OCI-LY3 (cell line): ENCODE measurements around the gene MS4A4A.
A peak's percentile ranks its signal among the peaks of the same experiment; 100 is the strongest.

Experiments
- H2AFZ ChIP-seq: fragments of 200-600, 300-600 bp; shearing (Covaris generic); 2 replicates; pipeline ENCODE4 v1.6.0; 2014; ENCODE audit warnings: antibody characterized with exemption, low read depth, low read length
- H3K27ac ChIP-seq: fragments of 200-600, 300-600 bp; sonication (generic); 2 replicates; pipeline ENCODE4 v1.5.1; 2014; ENCODE audit warnings: mild to moderate bottlenecking, low read length, moderate library complexity, mixed read lengths
- H3K27me3 ChIP-seq: fragments of 200-600, 300-600 bp; sonication (generic); 2 replicates; pipeline ENCODE4 v1.6.1; 2014; ENCODE audit warnings: low read depth, low read length, mixed read lengths
- H3K36me3 ChIP-seq: fragments of 200-600, 300-600 bp; sonication (generic); replicated peaks from 2 replicates; pipeline ENCODE3; 2014; ENCODE audit warnings: low read depth, low read length, mixed read lengths
- H3K4me1 ChIP-seq: fragments of 300-600, 200-600 bp; sonication (generic); 2 replicates; pipeline ENCODE4 v1.6.1; 2014; ENCODE audit warnings: low read length, mixed read lengths
- H3K4me2 ChIP-seq: fragments of 200-600, 300-600 bp; sonication (generic); 2 replicates; pipeline ENCODE4 v1.6.1; 2014; ENCODE audit warnings: low read length, mixed read lengths
- H3K4me3 ChIP-seq: fragments of 300-600, 200-600 bp; sonication (generic); 2 replicates; pipeline ENCODE4 v1.5.1; 2014; ENCODE audit warnings: antibody characterized with exemption, mild to moderate bottlenecking, low read length, moderate library complexity
- H3K79me2 ChIP-seq: fragments of 300-600, 200-600 bp; shearing (Covaris generic); 2 replicates; pipeline ENCODE4 v1.6.1; 2014; ENCODE audit warnings: mild to moderate bottlenecking, low read length, mixed read lengths
- H3K9ac ChIP-seq: fragments of 300-600, 200-600 bp; shearing (Covaris generic); 2 replicates; pipeline ENCODE4 v1.6.0; 2014; ENCODE audit warnings: mild to moderate bottlenecking, low read length, moderate library complexity
- H3K9me3 ChIP-seq: fragments of 200-600, 300-600 bp; shearing (Covaris generic); 2 replicates; pipeline ENCODE4 v1.6.1; 2014; ENCODE audit warnings: low read length, mixed read lengths; ENCODE audit not compliant: insufficient read depth
- H4K20me1 ChIP-seq: fragments of 200-600, 300-600 bp; sonication (generic); 2 replicates; pipeline ENCODE4 v1.6.1; 2016; ENCODE audit warnings: low read length, mixed read lengths; ENCODE audit not compliant: insufficient read depth
- EZH2phosphoT487 ChIP-seq: fragments of 200-600 bp; shearing (Covaris generic); IDR thresholded peaks from 2 replicates; pipeline ENCODE4 v1.6.1; 2018; ENCODE audit warnings: antibody characterized with exemption, mixed run types, low read depth
- TF ChIP-seq, protein P1 (sequence below): fragments of 200-600, 300-600 bp; sonication (generic); IDR thresholded peaks from 2 replicates; pipeline ENCODE4 v1.5.1; 2014; ENCODE audit warnings: antibody characterized with exemption, low read length, low read depth

Gene MS4A4A

GRCh38 chr11:60334005-60334620 is 53.6 kb downstream of the MS4A4A start:
- Histone ChIP-seq H3K4me2 (peak overlapping the region; percentile 65), H3K4me1 (peaks cover 50% of the 10 kb centered on the region), H2AFZ (peak overlapping the region; percentile 93), H3K4me3 (peak overlapping the region; percentile 47), H3K36me3 (no peaks in the 10 kb centered on the region), H3K79me2 (no peaks in the 10 kb centered on the region), H3K9me3 (no peaks in the 10 kb centered on the region), H4K20me1 (no peaks in the 10 kb centered on the region), H3K27me3 (no peaks in the 10 kb centered on the region), H3K27ac (no peak overlapping the region), H3K9ac (peak overlapping the region; percentile 50)
- no peak for TF ChIP-seq EZH2phosphoT487
- TF ChIP-seq, protein P1, sequence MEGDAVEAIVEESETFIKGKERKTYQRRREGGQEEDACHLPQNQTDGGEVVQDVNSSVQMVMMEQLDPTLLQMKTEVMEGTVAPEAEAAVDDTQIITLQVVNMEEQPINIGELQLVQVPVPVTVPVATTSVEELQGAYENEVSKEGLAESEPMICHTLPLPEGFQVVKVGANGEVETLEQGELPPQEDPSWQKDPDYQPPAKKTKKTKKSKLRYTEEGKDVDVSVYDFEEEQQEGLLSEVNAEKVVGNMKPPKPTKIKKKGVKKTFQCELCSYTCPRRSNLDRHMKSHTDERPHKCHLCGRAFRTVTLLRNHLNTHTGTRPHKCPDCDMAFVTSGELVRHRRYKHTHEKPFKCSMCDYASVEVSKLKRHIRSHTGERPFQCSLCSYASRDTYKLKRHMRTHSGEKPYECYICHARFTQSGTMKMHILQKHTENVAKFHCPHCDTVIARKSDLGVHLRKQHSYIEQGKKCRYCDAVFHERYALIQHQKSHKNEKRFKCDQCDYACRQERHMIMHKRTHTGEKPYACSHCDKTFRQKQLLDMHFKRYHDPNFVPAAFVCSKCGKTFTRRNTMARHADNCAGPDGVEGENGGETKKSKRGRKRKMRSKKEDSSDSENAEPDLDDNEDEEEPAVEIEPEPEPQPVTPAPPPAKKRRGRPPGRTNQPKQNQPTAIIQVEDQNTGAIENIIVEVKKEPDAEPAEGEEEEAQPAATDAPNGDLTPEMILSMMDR: peak; percentile 86

DNA sequence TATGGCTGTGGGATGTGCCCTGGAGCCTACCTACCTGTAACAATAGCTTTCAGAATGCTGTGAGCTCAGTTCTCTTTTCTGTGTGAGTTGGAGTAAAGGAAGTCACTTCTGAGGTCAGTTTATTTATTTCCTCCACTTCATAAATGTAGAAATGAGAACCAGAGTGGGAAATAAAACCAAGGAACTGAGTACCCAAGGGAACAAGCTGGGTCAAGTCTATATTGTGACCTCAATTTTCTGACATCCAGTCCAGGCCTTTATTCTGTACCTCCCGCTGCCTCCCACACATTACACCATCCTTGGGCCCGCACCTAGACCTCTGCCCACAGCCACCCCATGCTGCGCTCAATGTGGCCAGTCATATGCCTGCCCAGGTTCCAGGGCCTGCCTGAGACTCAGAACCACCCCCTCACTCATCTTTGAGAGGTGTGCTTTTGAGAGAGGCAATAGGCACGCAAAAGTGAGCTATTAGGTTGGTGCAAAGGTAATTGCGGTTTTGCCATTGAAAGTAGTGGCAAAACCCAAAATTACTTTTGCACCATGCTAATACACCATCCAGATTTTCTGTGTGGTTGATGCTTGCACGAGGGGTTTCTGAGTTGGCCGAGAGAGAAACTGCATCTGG is 56.4 kb downstream of the MS4A4A start:
- Histone ChIP-seq H3K9ac (peak overlapping the region; percentile 38; the same call in 1 of the 2 replicates), H3K79me2 (no peaks in the 10 kb centered on the region), H2AFZ (no peak overlapping the region), H3K27ac (peak overlapping the region; percentile 67), H3K9me3 (no peaks in the 10 kb centered on the region), H3K4me3 (peak overlapping the region; percentile 46; the same call in 1 of the 2 replicates), H3K27me3 (no peaks in the 10 kb centered on the region), H4K20me1 (no peaks in the 10 kb centered on the region), H3K4me1 (peaks cover 62% of the 10 kb centered on the region), H3K4me2 (peak overlapping the region; percentile 70), H3K36me3 (no peaks in the 10 kb centered on the region)
- TF ChIP-seq EZH2phosphoT487: no peak
- TF ChIP-seq, protein P1: no peak

DNA sequence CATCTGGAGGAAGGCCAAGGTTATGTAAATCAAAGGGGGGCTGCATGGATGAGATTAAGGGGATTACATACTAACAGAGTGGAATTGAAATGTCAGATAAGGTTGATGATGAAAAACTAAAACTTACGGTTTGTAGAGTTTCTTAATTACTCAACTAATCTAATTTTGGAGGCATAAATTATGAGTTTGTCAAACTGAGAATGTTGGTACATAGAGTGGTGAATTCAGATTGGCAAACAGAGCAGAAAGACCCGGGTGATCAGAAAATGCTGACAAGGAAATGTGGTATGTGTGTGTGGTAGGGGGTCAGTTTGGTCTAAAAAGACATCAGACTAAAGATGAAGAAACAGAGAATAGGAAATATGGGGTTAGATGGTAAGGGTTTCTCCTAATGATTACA is 57.6 kb downstream of the MS4A4A start:
- H4K20me1 ChIP-seq: no peaks in the 10 kb centered on the region
- H3K36me3 ChIP-seq: no peaks in the 10 kb centered on the region
- no peaks in the 10 kb centered on the region for H3K9me3 ChIP-seq
- peaks cover 62% of the 10 kb centered on the region for H3K4me1 ChIP-seq
- TF ChIP-seq EZH2phosphoT487: no peak
- TF ChIP-seq, protein P1: no peak
- H3K4me3 ChIP-seq: peak overlapping the region; percentile 46
- no peaks in the 10 kb centered on the region for H3K79me2 ChIP-seq
- peak overlapping the region; percentile 67 for H3K27ac ChIP-seq
- no peaks in the 10 kb centered on the region for H3K27me3 ChIP-seq
- 0 out of 2 replicates have a peak overlapping the region, but pooled peaks have one; percentile 6 for H2AFZ ChIP-seq
- H3K9ac ChIP-seq: peak overlapping the region; percentile 38
- H3K4me2 ChIP-seq: peak overlapping the region; percentile 70

DNA sequence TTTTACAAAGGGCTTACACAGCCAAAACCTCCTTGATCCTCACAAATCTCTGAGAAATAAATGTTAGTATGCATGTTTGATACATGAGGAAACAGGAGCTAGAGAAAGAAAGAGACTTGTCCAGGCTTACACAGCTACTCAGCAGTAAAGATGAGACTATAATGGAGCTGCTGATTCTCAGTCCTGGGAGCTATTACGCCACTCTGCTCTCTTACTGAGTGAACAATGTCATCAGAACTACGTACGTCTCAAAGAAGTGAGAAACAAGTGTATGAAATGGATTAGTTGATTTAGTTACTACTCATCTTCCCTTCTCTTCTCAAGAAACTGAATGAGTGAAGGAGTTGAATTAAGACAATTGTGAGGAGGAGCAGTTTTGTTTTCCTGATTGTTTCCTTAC is 58.9 kb downstream of the MS4A4A start:
- no peaks in the 10 kb centered on the region for H3K9me3 ChIP-seq
- H2AFZ ChIP-seq: 0 out of 2 replicates have a peak overlapping the region, but pooled peaks have one; percentile 2

More for the DNA sequence above, 58.9 kb downstream of the MS4A4A start:
- Histone ChIP-seq H3K9ac (no peak overlapping the region), H3K4me1 (peaks cover 52% of the 10 kb centered on the region), H4K20me1 (no peaks in the 10 kb centered on the region), H3K79me2 (no peaks in the 10 kb centered on the region), H3K36me3 (no peaks in the 10 kb centered on the region), H3K27ac (no peak overlapping the region), H3K4me2 (peak overlapping the region; percentile 15), H3K4me3 (no peak overlapping the region), H3K27me3 (no peaks in the 10 kb centered on the region)
- TF ChIP-seq, protein P1: no peak
- no peak for TF ChIP-seq EZH2phosphoT487
